Measurements from ENCODE around the gene FITM2.
"Not testable (repeated sequence)": the region's sequence is repeated elsewhere in the genome, so short reads cannot be mapped to it uniquely, and the experiment has no call there.

The FITM2 gene, protein sequence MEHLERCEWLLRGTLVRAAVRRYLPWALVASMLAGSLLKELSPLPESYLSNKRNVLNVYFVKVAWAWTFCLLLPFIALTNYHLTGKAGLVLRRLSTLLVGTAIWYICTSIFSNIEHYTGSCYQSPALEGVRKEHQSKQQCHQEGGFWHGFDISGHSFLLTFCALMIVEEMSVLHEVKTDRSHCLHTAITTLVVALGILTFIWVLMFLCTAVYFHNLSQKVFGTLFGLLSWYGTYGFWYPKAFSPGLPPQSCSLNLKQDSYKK

GRCh38 chr20:44310664-44311639 lies at the start of gene FITM2:
TSS of gene FITM2 (minus strand) at chr20:44311202. CDS start at chr20:44311148, 54 bp downstream.
- DNase-seq: peak; percentile 79

DNA sequence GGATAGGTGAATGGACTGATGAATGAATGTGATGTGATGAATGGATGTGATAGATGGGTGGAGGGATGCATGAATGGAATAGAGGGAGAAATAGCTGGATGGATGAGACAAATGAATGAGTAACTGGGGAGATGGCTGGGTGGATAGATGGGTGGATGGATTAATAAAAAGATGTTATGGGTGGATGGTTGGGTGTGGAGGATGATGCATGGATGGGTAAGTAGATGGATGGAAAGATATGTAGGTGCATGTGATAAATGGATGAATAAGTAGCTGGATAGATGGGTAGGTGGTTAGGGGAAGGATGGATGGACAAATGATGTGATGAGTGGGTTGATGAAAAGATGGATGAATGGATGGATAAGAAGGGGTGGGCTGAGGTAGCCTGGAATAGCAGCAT lies 49.2 kb upstream of the FITM2 start:
- DNase-seq: no peak

- DNase-seq: no peak
Measured at GRCh38 chr20:44358776-44359175, 47.8 kb upstream of the FITM2 start.

DNA sequence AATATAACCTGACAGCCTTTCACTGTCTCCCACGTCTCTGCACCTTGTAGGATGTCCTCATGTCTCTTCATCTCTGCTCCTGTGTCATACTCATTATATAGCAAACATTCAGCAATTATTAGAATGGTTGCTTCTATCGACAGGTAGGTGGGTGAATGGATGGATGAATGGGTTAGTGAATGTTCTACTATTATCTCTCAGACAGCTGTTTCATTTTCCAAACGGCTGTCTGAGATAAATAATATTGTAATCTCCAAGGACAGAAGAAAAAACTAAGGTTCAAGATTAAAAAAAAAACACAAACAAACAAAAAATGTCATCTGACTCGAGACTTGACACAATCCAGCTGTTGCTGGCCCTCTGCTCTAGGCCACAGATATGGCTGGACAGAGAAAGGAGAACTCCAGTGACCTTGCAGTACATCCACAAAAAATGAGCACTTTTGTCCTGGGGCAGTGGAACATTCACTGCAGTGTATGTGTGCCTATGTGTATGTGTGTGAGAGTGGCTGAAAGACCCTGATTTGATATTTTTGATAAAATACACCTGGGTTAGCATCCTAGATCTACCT lies 46.6 kb upstream of the FITM2 start:
- no peak for DNase-seq

DNA sequence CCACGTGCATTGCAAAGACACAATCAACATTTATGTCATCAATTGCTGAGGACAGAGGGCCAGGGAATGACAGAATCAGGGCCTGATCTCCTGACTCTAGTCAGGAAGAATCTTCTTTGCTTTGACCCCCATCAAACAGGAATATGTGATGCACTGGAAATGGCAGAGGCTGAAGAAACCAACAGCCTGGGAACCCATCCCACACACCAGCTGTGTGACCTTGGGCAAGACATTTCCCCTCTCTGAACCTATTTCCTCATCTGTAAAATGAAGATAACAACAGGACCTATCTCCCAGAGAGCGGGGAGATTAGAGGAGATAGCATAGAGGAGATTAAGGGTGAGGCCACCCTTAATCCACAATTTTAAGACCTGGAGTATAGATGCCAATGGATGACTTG lies 46.0 kb upstream of the FITM2 start:
- DNase-seq: no peak

DNA sequence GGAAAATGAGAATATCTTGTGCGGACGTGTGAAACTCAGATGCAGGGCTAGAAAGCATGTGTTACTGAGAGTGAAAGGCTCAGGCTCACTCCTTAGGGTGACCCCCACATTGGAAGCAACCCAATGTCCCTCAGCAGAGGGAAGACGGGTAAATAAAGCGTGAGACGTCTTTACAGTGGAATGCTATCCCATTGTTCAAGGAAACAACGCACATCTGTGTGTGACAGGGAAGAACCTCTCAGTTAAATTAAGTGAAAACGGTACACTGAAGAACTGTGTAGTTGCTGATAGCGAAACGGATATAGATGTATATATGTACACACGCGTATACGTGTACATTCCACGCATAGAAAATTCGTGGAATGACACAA lies 45.3 kb upstream of the FITM2 start:
- no peak for DNase-seq

DNA sequence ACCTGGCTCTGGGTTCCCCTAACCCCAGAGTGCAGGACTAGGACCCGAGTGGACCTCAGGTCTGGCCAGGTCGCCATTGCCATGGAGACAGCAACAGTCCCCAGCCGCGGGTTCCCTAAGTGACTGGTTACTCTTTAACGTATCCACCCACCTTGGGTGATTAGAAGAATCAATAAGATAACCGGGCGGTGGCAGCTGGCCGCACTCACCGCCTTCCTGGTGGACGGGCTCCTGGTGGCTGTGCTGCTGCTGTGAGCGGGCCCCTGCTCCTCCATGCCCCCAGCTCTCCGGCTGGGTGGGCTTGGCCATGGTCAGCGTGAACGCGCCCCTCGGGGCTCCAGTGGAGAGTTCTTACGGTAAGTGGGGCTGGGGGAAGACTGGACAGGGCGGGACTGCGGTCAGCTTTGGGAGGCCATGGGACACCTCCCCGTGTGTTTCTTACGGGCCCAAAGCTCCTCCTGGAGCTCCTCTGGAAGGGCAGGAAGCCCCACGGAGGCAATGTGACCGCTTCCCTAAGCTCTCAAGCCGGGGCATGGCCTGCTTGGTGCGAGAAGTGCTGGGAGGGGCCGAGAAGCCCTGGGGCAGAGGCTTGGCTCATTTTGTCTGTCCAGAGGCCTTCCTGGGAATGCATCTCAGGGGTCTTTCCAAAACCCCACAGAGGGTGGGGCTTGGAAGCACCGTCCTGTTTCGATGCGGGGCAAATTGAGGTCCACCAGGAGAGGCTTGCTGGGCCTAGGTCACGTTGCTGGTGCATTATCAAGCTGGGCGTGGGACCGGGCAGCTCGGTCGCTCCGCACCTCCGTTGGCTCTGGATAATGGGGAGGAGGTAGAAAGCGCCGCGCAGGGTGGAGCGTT lies 44.7 kb upstream of the FITM2 start, which contains the start of gene HNF4A:
TSS of gene HNF4A (plus strand) at position 202 of the 855 bp plus-strand sequence. CDS start at position 308, 106 bp downstream.
- no peak for DNase-seq

GRCh38 chr20:44354979-44355497 lies 44.0 kb upstream of the FITM2 start:
- DNase-seq: no peak

GRCh38 chr20:44350567-44350966 lies 39.6 kb upstream of the FITM2 start:
- no peak for DNase-seq

GRCh38 chr20:44349349-44349748 lies 38.3 kb upstream of the FITM2 start:
- no peak for DNase-seq

DNA sequence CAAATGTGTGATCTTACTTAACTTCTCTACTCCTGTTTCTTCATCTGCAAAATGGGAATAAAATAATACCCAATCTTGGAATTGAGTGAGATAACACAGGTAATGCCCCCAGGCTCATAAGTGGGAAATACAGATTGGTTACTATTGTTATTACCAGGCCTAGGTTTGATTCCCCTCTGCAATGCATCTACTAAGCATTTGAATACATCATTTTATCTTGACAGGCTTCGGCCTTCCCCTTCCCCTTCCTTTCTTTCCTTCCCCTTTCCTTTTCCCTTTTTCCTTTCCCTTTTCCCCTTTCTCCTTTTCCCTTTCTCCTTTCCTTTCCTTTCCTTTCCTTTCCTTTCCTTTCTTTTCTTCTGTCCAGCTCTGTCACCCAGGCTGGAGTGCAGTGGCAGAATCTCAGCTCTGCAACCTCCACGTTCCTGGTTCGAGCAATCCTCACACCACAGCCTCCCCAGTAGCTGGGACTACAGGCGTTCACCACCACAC lies 37.2 kb upstream of the FITM2 start:
- no peak for DNase-seq

DNA sequence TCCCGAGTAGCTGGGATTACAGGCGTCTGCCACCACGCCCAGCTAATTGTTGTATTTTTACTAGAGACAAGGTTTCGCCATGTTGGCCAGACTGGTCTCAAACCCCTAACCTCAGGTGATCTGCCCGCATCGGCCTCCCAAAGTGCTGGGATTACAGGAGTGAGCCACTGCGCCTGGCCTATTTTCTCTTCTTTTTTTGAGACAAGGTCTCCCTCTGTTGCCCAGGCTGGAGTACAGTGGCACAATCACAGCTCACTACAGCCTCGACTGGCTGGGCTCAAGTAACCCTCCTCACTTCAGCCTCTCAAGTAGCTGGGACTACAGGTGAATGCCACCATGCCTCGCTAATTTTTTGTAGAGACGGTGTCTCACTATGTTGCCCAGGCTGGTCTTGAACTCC lies 34.9 kb upstream of the FITM2 start:
- not testable (repeated sequence) for DNase-seq

- DNase-seq: no peak
Measured at GRCh38 chr20:44345147-44345546, 34.1 kb upstream of the FITM2 start.

DNA sequence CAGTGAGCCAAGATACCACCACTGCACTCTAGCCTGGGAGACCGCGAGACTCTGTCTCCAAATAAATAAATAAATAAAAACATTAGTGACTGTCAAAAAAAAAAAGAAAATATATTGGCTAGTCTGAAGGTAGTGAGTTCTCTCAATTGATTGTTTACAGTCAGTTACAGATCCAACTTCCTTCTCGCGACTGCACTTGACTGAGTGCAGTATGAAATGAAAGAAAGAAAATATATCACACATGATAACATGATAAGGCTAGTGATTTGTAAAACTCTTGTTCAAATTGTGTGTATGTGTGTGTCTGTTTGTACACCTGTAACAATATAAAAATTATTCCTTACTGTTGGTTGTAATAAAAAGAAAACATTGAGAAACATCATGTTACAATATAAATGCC lies 33.7 kb upstream of the FITM2 start:
- no peak for DNase-seq

DNA sequence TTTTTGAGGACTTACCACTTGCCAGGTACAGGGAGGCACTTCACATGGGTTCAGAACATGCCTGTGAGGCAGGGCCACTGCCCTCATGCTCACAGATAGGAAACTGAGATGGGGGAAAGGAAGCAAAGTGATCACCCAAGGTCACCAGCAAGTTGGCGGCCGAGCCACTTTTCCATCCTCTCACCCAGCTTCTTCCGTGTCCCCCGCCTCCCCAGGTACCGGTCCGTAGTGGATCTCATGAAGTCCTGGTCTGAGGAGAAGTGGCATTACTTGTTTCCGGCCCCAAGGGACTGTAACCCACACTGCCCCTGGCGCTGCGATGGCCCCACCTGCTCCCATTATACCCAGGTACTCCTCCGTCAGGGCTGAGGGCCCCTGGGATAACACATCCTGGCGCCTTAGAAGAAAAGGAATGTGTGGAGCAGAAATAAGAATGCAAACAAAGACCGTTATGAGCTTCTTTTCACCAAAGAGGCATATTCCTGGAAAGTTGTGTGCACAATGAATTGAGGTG lies 32.2 kb upstream of the FITM2 start:
- DNase-seq: no peak

DNA sequence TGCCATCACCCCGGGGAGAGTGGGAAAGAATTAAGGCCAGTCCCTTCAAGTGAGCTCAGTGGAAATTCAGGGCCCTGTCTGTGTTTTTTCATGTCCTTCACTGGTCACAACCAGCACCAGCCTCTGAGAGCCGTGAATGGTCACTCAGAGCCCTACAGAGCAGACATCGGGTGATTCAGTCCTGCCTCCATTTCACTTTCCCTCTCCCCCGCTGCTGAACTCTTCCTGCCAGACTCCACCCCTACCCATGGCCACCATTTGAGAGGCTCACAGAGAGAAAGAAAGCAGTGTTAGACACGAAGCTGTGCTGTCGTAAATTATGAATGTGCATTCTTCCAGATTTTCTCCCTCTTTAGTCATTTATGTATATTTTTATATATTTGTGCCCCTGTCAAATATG lies 31.2 kb upstream of the FITM2 start:
- DNase-seq: no peak

DNA sequence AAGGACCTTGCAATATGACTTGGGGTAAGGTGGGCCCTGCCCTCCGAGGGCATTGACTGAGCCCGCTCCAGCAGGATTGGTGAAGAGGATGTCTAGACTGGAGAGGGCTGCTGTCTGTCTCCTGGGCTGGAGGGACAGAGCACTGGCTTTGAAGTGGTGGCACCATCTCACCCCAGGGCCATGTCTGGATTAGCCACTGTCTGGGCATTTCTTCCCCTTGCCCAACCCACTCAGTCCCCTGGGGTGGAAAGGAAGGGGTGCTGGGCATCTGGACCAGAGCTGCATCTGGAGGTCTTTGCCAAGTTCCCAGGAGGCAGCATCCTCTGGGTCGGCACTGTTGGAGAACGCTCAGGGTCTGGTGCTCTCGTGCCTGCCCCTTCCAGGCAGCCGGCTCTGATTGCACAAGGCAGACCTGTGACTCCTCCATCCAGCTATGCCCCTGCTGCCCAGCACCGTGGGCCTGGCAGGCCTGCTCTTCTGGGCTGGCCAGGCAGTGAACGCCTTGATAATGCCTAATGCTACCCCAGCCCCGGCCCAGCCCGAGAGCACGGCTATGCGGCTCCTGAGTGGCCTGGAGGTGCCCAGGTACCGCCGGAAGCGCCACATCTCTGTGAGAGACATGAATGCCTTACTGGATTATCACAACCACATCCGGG lies 25.9 kb upstream of the FITM2 start, which contains the start of gene R3HDML:
TSS of gene R3HDML (plus strand) at position 319 of the 656 bp plus-strand sequence. CDS start at position 434, 115 bp downstream.
- DNase-seq: no peak

- no peak for DNase-seq
Measured at GRCh38 chr20:44336086-44336485, 25.1 kb upstream of the FITM2 start.

GRCh38 chr20:44335675-44336074 lies 24.7 kb upstream of the FITM2 start:
- DNase-seq: no peak

GRCh38 chr20:44334709-44335108 lies 23.7 kb upstream of the FITM2 start:
- no peak for DNase-seq

DNA sequence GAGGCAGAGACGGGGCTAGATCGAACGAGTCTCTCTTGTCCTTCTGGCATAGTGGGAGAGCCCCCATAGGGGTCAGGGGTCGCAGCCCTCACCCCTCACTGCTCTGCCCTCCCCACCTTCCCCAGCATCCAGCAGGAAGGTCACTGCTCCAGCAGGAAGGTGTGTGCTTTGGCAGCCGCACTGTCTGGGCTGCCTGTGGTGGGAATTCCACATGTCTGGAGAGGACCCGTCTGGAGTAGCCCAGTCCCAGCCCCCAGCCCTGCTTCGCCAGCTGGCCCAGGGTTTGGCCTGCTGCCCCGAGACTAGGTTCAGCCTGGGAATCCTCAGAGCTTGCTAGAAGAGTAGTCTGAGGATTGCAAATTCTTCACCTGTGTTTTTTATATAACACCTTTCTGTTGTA lies 23.3 kb upstream of the FITM2 start:
- DNase-seq: no peak

Measured in NCI-H446 treated with DMSO at 0.1 percent for 48 hours (cell line).